RWPE1 (cell line): Measurements from ENCODE around the gene EIF4G1.
A peak's percentile ranks its signal among the peaks of the same experiment; 100 is the strongest.

Experiments used
- CTCF ChIA-PET: fragments of 350-600 bp; sonication (Branson Sonifier 250); formaldehyde crosslinking; extraction: SDS; loops from one replicate; lab custom pipeline; 2021; lab: Yijun Ruan, JAX
- POLR2A ChIA-PET: fragments of 400-600 bp; formaldehyde crosslinking; extraction: SDS; loops from one replicate; lab custom pipeline; 2020; ENCODE audit warnings: antibody characterized with exemption; ENCODE audit not compliant: low non-redundant PET; lab: Yijun Ruan, JAX
- DNase-seq: peaks from one replicate; pipeline ENCODE4 v3.0.0; 2012; ENCODE audit warnings: low spot score
- H3K27ac ChIP-seq: fragments of 450-650 bp; 2 replicates; pipeline ENCODE4 v1.5.1; 2017
- CTCF ChIP-seq: fragments of 450-650 bp; conservative IDR thresholded peaks from 2 replicates; pipeline ENCODE4 v1.5.1; 2017; ENCODE audit warnings: low read depth, mild to moderate bottlenecking

The EIF4G1 gene

GRCh38 chr3:184325715-184326369 lies 11.4 kb downstream of the EIF4G1 start:
- ChIA-PET CTCF (no interaction called here), POLR2A (no interaction called here)
- peak overlapping the region; percentile 26 for H3K27ac ChIP-seq
- TF ChIP-seq CTCF = no peak
- DNase-seq = no peak

- DNase-seq = no peak
- TF ChIP-seq CTCF = no peak
- ChIA-PET POLR2A (no interaction called here), CTCF (interaction anchor here (0.6 kb wide), 1 partner anchor 12 kb away, joined by 3 read pairs; no protein-coding TSS in a partner anchor)
- H3K27ac ChIP-seq = peak overlapping the region; percentile 53
These were observed 12.8 kb downstream of the EIF4G1 start for GRCh38 chr3:184327171-184327570.

GRCh38 chr3:184328516-184328915 lies 14.1 kb downstream of the EIF4G1 start:
- ChIA-PET POLR2A (no interaction called here), CTCF (interaction anchor here (1.2 kb wide), 1 partner anchor 25 kb away, joined by 3 read pairs; no protein-coding TSS in a partner anchor)
- DNase-seq = no peak
- TF ChIP-seq CTCF = no peak
- peak overlapping the region; percentile 53 for H3K27ac ChIP-seq

GRCh38 chr3:184332370-184333090 lies 18.1 kb downstream of the EIF4G1 start:
- ChIA-PET POLR2A (no interaction called here), CTCF (no interaction called here)
- peak overlapping the region; percentile 94 for H3K27ac ChIP-seq
- TF ChIP-seq CTCF = no peak
- peak; percentile 85 for DNase-seq

- POLR2A ChIA-PET = no interaction called here
- no peak for DNase-seq
- TF ChIP-seq CTCF = no peak
- CTCF ChIA-PET = interaction anchor here (0.7 kb wide), 1 partner anchor 22 kb away, joined by 4 read pairs; no protein-coding TSS in a partner anchor
- peak overlapping the region; percentile 94 for H3K27ac ChIP-seq
These were observed 18.8 kb downstream of the EIF4G1 start for GRCh38 chr3:184333190-184333589.

- TF ChIP-seq CTCF = no peak
- DNase-seq = no peak
- peak overlapping the region; percentile 94 for H3K27ac ChIP-seq
- ChIA-PET POLR2A (no interaction called here), CTCF (interaction anchor here (0.7 kb wide), 1 partner anchor 21 kb away, joined by 4 read pairs; no protein-coding TSS in a partner anchor)
These were observed 19.3 kb downstream of the EIF4G1 start for GRCh38 chr3:184333700-184334099.
